ENCODE measurements around the gene LMF1.

Gene LMF1

DNA sequence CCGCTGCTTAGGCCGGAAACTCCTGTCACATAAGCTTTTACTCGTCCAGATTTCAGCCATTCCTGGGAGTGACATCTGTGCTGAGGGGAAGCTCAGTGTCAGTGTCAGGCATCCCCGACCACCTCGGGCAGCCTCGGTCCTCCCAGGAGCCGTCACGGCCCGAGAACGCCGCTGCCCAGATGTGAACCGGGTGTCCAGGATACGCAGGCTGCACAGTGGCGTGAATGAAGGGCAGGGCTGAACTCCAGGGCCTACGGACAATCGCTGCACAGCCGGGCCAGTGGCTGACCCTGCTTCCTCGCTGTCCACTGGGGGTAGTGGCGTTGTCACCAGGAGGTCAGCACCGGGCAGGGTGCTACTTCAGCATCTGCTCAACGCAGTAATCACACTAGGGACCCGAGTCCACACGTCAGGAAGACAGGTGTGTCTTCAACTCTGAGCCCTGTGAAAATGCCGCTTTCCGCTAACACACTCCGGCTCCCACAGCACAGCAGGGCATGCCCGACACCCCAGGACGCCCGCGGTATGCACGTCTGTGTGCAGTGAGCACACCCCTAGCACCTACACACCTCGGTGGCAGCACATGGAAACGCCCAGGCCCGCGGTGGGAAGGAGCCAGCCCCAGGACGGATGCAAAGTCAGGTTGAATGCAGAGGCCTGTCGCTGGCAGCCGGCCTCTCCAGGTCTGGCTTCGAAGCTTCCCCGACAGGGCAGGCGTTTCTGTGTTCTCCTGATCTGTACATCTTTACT lies 3.1 kb downstream of the LMF1 start:
- no peak overlapping the region for H3K4me3 ChIP-seq (replicated peaks; ENCODE audit: low read depth, low read length)
- TF ChIP-seq, protein P1, sequence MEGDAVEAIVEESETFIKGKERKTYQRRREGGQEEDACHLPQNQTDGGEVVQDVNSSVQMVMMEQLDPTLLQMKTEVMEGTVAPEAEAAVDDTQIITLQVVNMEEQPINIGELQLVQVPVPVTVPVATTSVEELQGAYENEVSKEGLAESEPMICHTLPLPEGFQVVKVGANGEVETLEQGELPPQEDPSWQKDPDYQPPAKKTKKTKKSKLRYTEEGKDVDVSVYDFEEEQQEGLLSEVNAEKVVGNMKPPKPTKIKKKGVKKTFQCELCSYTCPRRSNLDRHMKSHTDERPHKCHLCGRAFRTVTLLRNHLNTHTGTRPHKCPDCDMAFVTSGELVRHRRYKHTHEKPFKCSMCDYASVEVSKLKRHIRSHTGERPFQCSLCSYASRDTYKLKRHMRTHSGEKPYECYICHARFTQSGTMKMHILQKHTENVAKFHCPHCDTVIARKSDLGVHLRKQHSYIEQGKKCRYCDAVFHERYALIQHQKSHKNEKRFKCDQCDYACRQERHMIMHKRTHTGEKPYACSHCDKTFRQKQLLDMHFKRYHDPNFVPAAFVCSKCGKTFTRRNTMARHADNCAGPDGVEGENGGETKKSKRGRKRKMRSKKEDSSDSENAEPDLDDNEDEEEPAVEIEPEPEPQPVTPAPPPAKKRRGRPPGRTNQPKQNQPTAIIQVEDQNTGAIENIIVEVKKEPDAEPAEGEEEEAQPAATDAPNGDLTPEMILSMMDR (IDR thresholded peaks at IDR 0.05; ENCODE audit: low read depth, low read length, missing control alignments), result no peak
- no peak for DNase-seq (ENCODE audit: extremely low read depth, low read depth)

GRCh38 chr16:967077-967541 lies 3.7 kb downstream of the LMF1 start:
- H3K4me3 ChIP-seq (replicated peaks; ENCODE audit: low read depth, low read length), result no peak overlapping the region
- no peak for DNase-seq (ENCODE audit: extremely low read depth, low read depth)
- TF ChIP-seq, protein P1 (IDR thresholded peaks at IDR 0.05; ENCODE audit: low read depth, low read length, missing control alignments), result no peak

GRCh38 chr16:966505-966904 lies 4.3 kb downstream of the LMF1 start:
- H3K4me3 ChIP-seq (replicated peaks; ENCODE audit: low read depth, low read length), result no peak overlapping the region
- TF ChIP-seq, protein P1 (IDR thresholded peaks at IDR 0.05; ENCODE audit: low read depth, low read length, missing control alignments), result no peak
- no peak for DNase-seq (ENCODE audit: extremely low read depth, low read depth)

DNA sequence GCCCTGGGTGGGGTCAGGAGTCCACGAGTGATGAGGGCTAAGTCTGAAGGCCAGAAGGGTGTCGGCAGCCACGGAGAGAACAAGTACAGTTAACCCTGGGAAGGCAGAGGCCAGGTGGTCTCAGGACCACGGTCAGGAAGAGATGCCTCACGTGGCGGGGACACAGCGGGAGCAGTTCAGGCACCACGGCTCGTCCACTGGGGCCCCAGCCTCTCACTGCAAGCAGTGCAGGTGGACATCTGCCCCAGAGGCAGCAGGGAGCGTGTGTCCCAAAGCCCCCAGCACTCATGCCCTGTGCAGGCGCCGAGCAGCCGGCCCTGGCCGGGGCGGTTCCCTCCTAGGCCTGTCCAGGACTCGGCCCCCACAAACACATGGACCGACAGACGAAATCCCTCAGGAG lies 4.7 kb downstream of the LMF1 start:
- DNase-seq (ENCODE audit: extremely low read depth, low read depth), result no peak
- H3K4me3 ChIP-seq (replicated peaks; ENCODE audit: low read depth, low read length), result no peak overlapping the region
- TF ChIP-seq, protein P1 (IDR thresholded peaks at IDR 0.05; ENCODE audit: low read depth, low read length, missing control alignments), result no peak

DNA sequence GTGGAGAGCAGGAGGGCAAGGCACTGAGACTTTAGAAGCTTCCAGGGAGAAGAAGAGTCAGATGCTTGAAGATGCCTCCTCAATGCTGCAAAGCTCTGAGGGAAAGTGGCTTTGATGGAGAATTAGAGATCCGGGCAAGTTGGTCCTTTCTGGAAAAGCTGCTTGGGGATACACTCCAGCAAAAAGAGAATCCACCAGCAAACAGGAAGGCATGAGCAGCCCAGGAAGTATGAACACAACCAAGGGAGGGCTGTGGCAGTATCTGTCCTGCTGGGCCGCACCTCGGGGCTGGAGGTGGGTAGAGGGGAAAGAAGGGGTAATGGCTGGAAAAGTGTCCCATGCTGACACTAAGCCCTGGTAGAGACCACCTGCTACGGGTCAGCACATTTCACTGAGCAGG lies 5.3 kb downstream of the LMF1 start:
- no peak for DNase-seq (ENCODE audit: extremely low read depth, low read depth)
- TF ChIP-seq, protein P1 (IDR thresholded peaks at IDR 0.05; ENCODE audit: low read depth, low read length, missing control alignments), result no peak
- no peak overlapping the region for H3K4me3 ChIP-seq (replicated peaks; ENCODE audit: low read depth, low read length)

DNA sequence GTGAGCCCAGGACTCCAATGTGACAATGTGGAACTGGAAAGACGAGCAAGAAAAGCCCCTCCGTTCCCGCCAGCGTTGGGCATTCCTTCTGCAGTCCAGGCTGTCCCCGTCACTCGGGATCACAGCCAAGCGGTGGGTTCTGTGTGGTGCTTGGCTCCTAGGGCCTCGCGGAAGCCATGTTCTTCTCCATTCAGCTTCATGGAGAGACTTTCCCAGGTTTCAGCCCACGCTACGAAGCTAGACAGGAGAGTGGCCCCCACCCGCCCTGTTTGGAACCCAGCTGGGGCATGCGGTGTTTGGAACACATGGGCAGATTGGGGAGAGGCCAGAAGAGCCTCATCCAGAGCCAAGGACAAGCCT lies 5.8 kb downstream of the LMF1 start:
- H3K4me3 ChIP-seq (replicated peaks; ENCODE audit: low read depth, low read length), result peak overlapping the region; percentile 18; the same call in 1 of the 2 replicates
- TF ChIP-seq, protein P1 (IDR thresholded peaks at IDR 0.05; ENCODE audit: low read depth, low read length, missing control alignments), result no peak
- no peak for DNase-seq (ENCODE audit: extremely low read depth, low read depth)

Measured in HFF-Myc (cell line).